ENCODE measurements around the gene RPTOR. TPM values are rescaled to one million over a fixed set of nuclear protein-coding genes. Genes with fewer than 3 reads are reported as not detected.

The RPTOR gene
- total RNA-seq, 1 experiment from 2014 or later, result 19.7 TPM

DNA sequence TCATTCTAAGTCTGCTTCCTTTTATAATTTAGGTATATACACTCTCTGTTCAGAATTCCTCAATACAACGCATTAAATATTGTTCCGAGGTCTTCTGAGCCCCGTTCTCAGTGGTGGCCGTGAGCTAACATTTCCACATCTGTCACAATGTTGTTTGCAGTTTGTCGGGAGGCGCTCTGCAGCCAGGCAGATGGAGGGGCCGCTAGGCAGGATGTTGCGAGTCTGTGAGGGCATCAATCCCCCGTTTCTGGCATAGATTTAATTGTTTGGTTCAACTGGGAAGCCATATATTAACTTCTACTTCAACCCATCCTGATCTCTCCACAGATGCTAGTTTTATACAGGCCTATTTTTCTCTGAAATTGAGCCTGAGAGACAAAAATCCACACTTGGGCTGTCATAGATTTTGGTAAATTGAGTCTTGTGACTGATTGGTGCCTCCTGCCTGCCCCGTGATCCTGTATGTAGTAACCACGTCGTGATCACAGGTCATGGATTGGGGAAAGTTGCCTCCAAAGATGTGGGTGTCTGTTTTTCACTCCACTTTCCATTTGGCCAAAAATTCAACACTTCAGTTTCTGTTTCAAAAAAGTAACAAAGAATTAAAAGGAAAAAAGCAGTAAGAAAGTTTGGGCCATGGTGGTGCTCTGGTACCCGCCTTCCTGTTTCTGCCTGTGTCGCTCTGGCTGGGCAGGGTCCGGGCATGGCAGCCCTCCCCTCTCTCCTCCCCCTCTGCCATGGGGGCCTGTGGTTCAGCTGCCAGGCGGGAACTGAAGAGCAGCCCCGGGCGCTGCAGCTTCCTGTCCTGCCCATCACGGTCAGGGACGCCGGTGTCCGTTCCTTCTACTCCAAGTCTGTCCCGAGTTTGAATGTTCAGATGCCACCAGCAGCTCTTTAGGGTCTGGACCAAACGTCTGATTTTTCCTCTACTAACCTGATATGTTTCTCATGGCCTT, 41.5 kb downstream of the RPTOR start:
- DNase-seq (ENCODE audit: extremely low read depth, low read depth), result no peak

DNA sequence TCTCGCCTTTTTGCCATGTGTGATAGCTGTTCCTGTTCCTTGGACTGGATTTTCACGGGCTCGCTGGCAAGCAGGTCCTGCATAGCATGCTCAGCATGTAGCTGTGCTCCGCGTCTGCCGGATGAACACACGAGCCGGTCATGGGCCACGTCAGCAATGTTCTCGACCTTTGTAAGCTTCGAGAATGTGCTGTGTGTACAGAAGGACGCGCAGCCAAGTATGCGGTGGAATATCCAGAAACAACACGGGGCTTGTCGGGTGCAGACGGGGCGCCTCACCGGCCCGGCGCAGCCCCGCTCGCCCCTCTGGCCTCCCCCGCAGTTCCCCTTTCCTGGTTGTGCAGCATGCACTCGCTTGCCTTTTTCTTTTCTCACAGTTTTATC, 42.2 kb downstream of the RPTOR start:
- no peak for DNase-seq (ENCODE audit: extremely low read depth, low read depth)

DNA sequence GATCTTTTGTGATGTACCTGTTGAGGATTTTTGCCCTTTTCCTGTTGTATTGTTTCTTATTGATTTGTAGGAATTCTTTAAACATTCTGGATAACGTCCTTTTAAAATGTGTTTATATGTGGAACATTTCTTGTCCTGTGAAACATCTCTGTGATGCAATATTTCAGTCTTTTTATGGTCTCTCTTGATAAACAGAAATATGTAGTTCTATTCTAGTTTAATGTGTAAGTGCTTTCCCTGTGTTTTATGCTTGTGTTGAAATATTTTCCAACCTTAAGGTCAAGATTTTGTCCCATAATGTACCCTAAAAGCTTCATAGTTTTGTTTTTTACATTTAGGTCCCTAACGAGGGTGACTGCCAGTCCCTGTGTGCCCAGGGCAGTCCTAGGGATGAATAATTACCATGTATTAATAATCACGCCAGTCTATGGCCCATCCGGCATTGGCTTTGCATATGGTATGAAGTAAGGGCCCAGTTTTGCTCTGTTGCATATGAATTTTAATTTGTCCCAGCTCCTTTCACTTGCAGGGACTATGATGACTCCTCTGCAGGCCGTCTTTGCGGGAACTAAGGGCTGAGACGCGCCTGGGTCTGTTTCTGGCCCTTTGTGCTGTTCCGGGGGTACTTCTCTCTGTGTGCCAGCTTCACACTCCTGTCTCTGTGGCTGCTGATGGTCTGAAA, 44.2 kb downstream of the RPTOR start:
- DNase-seq (ENCODE audit: extremely low read depth, low read depth), result no peak

DNA sequence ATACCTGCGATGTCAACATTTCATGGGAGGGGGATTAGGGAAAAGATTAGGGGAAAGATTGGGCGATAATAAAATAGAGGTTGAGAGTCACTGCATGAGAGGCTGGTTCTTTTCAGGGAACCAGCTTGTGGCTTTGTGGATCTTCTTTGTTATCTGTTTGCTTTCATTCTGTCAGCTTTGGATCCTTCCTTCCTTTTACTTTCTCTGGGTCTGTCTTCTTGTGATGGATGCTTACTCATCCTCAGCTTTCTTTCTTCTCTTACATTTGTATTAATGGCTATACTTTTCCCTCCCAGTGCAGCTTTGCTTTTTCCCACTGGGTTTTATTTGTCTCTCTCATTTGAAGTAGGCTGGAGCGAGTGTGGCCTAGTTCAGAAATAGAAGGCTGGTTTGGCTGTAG, 47.1 kb downstream of the RPTOR start:
- DNase-seq (ENCODE audit: extremely low read depth, low read depth), result no peak

DNA sequence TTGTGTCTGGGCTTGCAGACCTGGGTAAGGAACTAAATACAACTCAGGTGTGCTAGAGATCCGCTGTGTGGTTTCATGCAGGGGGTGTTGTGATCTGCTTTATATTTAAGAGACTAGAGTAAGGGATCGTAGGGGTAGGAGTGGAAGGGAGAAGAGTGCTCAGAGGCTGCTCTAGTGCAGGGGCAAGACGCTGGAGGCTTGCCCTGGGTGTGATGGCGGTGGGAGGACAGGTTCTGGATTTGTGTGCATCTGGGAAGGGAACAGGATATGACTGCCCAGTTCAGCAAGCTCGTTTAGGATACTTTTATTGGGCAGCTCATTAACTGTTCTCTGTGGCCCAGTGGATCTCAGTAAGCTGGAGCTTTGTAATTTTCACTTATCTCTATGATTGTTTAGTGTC, 47.6 kb downstream of the RPTOR start:
- no peak for DNase-seq (ENCODE audit: extremely low read depth, low read depth)

DNA sequence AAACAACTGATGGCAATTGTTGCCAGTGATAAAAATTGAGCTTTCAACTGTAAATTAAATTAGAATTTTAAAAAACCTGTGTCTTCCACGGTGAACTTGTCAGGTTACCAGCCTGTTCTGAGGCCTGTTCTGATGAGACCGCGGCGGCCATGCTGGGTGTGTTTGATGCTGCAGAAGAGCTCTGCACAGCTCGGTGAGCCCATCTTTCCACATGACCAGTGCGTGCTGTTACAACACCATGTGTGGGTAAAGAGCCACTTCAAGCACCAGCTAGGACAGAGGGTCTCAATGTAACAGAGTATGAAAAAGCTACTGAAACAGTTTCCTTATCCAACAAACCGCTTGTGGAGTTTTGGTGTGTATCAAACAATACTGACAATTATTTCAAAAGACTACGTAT, 48.5 kb downstream of the RPTOR start:
- no peak for DNase-seq (ENCODE audit: extremely low read depth, low read depth)

DNA sequence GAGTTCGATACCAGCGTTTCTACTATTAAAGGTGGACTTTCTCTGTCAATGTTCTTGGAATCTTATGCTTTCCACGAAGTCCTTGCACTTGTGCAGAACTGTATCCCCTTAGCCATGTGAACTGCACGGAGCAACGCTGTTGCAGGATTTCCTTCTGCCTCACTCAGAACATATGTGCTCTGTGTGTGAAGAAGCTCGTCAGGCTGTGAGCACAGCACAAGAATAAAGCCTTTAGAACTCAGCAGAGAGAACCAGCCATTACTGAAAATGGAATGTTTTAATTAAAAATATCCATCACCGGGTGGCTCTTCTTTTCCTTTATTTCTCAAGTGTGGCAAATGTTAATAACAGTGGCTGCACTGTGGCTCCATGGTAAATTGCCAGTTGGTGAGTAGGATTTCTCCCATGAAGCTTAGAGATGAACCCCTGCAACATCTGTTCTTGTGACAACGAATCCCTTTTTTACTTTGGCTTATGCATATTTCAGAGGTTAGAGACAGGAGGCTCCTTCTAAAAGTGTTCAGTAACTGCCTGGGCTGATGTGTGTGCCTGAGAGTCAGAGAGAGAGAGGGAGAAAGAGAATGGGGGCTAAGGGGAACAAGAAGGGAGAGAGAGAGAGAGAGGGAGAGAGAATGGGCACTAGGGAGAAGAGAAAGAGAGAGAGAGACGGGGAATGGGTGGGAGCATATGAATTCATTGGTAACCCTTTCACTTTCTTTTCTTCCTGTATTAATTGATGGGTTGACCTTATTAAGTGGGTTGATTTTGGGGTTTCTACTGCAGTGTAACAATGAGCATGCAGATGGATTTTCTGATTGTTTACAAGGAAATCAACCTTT, 50.0 kb downstream of the RPTOR start:
- DNase-seq (ENCODE audit: extremely low read depth, low read depth), result no peak

DNA sequence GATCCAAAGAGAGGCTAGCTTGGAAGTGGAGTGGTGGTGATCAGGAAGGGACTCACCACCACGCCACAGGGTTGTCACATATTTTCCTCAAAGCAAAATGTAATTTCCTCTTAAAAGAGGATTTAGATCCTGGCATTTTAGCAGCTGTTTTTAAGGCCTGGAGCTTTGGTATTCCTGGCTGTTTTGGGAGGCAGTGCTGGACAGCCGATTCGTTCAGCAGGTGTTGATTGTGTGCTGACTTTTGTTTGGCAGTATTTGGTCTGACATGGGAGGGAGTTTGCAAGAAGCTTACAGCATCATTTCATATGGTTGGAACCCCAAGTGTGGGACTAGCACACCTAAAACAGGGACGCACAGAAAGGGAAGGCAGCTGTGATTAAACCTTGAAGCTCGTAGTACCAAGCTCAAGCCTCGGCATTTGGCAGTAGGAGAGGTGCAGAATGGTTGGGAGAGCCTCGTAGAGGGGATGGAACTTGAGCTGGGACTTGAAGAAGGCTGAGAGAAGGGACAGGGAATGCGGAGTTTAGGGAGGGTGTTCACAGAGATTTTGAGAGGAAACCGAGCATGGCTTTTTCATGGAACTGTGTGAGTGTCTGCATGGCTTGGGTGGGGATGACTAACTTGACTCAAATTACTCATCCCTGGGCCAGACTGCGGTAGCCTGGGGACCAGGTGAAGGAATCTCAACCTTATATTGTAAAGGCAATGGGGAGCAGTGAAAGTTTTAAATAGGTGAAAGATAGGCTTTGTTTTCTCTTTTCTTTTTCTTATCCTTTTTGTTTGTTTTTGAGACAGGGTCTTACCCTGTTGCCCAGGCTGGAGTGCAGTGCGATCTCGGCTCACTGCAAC, 52.3 kb downstream of the RPTOR start:
- no peak for DNase-seq (ENCODE audit: extremely low read depth, low read depth)

DNA sequence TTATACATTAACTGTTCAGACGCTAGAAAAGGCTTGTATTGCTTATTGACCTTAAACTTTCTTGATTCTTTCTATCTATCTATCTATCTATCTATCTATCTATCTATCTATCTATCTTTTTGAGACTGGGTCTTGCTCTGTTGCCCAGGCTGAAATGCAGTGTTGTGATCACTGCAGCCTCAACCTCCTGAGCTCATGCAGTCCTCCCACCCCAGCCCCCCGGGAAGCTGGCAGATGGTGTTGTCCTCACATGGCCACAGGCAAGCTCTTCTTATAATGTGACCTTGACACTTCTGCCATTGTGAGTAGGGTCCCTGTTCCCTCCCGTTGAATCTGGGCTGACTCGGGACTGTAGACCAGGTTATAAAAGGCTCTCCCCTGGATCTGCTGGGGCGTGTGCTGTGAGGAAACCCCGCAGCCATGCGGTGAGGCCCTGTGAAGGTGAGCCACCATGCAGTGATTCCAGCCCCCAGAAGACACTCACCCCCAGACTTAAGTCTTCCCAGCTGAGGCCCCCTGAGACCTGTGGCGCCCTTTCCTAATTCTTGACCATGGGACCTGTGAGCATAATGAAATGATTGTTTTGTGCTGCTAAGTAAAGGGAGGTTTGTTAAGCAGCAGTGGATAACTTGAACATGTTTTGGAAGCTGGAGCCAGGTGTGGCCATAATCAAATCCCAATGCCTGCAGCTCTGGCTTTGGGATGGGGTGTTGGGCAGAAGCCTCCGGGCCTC, 54.3 kb downstream of the RPTOR start:
- no peak for DNase-seq (ENCODE audit: extremely low read depth, low read depth)

DNA sequence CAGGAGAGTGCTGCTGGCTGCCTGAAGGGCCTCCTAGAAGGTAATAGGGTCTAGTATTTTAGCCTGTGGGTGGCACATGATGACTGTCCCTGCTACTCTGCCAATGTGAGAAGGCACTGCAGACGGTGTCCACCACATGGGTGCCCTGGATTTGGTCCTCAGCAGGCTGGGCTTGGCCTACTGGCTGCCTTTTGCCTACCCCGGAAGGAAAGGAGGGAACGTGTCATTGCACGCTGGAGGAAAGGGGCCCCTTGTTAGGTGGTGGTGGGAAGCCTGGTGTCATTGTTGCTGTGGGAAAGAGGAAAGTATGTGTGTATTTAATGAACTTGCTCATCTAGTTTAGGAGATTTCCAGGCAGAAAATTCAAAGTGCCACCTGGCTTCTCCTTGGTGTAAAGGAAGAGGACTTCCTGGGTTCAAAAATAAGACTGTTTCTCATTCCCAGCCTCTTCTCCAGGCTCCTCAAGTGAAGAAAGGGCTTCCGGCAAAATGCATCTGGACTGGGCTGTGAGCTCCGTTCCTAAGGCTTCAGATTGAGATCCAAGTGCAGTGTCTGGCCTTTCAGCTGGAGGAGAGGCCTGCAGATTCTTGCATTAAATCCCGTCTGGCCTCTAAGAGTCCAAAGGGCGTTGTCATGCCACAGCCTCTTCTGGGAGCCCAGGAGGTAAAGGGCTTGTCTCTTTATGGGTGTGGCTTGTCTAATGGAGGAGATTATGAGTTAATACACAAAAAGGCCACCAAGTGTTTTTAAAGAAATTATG, 55.1 kb downstream of the RPTOR start:
- DNase-seq (ENCODE audit: extremely low read depth, low read depth), result no peak

DNA sequence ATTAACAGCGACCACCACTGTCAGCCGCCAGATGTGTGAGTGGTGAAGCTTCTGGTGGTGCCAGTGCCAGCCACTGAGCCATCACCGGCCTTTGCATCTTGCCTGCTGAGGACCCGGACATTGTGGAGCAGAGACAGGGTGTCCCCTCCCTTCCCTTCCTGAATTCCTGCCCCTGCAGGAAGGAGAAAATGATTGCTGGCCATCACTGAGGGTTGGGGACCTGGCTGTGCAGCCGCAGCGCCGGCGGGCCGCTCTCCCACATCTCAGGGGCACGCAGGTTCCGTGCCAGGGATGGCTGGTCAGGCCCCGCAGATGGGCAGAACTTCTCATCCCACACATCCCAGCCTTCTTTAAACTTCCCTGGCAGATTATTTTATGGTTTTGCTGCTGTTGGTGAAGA, 56.5 kb downstream of the RPTOR start:
- DNase-seq (ENCODE audit: extremely low read depth, low read depth), result no peak

DNA sequence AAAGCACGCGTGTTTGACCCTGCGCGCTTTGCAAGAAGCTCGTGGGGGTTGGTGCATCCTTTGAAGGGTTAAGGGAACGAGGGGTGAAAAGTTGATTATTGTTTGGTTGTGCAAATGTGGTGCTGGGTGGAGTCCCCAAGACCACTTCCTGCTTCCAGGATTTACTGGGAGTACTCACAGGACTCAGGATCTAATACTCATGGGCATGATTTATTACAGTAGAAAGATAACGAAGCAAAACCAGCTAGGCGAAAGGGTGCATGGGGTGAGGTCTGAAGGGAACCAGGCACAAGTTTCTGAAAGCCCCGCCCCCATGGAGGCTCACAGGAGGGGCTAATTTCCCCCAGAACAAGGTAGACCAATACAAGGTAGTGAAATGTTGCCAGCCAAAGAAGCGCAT, 58.8 kb downstream of the RPTOR start:
- DNase-seq (ENCODE audit: extremely low read depth, low read depth), result no peak

DNA sequence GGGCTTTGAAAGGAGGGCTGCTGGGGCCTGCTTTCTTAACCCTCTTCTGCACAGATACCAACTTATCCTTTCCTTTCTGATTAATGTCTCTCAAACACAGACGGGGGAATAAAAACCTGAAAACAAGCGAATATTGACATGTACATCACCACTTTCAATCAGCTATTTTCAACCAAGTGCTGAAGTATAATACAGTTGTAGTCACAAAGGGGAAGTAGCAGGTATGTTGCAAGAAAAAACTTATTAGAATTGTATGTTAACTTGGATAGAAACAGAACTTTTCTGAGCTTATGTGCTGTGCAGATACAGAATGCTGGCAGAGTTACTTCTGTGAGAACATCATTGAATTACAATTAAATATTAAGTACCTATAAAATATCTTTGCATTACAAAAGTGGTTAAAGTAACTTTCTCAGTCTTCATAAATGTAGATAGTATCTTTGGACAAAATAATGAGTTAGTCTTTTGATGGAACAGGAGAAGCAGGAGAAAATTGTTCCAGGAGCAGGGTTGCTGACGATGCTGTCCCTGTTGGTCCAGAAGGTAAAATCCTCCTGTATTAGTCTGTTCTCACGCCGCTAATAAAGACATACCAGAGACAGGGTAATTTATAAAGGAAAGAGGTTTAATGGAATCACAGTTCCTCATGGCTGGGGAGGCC, 59.5 kb downstream of the RPTOR start:
- no peak for DNase-seq (ENCODE audit: extremely low read depth, low read depth)

DNA sequence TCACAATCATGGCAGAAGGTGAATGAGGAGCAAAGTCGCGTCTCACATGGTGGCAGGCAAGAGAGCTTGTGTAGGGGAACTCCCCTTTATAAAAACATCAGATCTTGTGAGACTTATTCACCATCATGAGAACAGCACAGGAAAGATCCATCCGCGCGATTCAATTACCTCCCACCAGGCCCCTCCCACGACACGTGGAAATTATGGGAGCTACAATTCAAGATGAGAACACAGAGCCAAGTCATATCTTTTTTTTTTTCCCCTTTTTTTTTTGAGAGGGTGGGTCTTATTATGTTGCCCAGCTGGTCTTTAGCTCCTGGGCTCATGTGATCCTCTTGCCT, 60.0 kb downstream of the RPTOR start:
- DNase-seq (ENCODE audit: extremely low read depth, low read depth), result no peak

DNA sequence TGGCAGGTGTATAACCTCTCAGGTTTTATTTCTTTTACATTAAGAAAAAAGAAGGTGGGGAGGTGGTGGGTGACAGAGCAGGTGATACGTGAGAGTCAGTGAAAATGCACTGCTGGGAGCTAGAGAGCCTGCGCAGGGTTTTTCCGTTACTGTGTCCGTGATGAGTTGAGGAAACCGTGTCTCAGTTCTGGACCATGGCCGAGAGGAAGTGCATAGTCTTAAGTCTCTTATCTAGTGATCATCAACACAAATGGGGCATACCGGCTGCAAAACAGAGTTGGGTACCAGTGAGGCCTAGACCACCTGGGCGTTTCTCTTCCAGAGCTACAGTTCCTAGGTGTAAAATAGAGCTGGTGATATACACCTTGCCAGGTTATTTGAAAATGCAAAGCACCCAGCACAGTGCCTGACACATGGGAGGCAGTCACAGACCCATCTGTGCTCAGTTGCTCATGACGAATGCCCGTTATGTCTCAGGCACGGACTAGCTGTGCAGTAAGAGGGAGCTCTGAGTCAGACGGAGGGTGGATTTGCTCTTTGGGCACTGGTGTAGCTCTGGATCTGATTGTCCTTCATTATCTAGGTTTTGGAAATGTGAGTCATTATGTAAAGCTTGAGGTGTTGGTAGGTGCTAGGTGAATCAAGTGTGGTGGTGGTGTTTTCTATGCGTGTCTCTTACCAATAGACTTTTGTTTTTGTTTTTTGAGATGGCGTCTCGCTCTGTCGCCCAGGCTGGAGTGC, 60.9 kb downstream of the RPTOR start:
- DNase-seq (ENCODE audit: extremely low read depth, low read depth), result no peak

DNA sequence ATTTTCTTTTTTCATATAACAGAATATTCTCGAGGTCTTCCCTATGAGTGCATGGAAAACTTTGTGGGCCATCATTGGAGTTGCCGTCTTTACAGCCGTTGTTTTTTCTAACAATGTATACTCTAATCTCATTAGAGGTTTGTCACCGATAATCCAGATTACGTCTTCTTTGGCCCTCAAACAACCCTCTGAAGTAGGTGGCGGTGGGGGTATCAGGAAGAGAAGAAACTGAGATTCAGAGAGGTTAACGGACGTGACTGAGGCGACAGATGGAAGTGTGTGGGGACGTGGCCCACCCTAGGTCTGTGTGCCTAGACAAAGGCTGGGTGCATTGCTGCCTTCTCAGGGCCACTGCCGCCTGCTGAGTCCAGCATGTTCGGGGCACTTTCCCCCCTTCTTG, 63.7 kb downstream of the RPTOR start:
- DNase-seq (ENCODE audit: extremely low read depth, low read depth), result no peak

DNA sequence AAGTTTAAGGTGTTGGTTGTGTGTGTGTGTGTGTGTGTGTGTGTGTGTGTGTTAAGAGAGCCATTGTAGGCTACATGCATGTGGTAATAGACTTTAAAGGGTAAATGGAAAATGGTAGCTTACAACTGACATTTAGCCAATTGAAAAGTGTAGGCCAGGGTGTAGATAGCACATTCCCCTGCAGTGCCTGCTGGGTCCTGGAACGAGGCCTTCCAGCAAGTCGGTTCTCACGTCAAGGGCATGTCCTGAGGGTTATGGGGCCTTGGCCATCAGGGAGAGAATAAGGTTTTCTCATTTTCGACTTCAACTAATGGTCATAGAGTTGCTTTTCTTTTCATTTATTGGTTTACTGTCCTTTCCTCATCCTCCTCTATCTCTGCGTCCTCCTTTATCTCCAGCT, 65.1 kb downstream of the RPTOR start:
- DNase-seq (ENCODE audit: extremely low read depth, low read depth), result no peak

DNA sequence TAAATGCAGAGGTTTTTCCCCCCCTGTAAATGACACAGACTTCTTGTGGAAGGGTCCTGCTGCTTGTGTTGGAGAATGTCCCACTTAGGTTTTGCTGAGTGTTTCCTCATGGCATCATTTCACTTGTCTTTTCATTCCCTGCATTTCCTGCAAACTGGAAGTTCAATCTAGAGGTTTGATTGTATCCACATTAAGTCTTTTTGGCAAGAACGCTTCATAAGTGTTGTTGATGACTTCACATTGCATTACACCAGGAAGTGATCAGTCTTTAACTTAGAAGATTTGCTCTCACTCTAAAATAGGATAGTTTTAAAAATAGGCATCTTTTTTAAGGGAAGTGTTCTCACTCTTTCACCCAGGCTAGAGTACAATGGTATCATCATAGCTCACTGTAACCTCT, 67.2 kb downstream of the RPTOR start:
- DNase-seq (ENCODE audit: extremely low read depth, low read depth), result no peak
